SK-N-MC (cell line): ENCODE data around the gene HHIPL2.

Source experiments
- EZH2 ChIP-seq: fragments of 200-600 bp; sonication (generic); IDR thresholded peaks from one replicate; pipeline ENCODE4 v1.6.1; 2017; ENCODE audit warnings: antibody characterized with exemption
- FOXP2 ChIP-seq: optimal IDR thresholded peaks from 2 replicates; pipeline ENCODE3; 2011; ENCODE audit warnings: mild to moderate bottlenecking, moderate library complexity; ENCODE audit not compliant: insufficient read depth; ENCODE audit errors: extremely low read length, control extremely low read depth
- POLR2AphosphoS5 ChIP-seq: IDR thresholded peaks from 2 replicates; pipeline ENCODE4 v1.6.1; 2012; ENCODE audit warnings: mild to moderate bottlenecking, low read depth, low read length, borderline replicate concordance

DNA sequence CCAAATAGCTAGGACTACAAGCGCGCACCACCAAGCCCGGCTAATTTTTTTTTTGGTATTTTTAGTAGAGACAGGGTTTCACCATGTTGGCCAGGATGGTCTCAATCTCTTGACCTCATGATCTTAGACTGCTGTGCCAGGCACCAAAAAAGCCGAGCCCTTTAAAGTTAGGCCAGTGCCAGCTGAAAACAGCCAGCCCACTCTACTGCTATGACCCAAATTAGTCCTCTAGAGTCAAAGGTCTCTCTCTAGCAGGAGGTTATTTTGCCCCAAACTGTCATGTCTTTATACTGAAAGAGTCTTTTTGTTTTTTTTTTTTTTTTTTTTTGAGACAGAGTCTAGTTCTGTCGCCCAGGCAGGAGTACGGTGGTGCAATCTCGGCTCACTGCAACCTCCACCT is 9.7 kb upstream of the HHIPL2 start:
- TF ChIP-seq EZH2 (no peak), POLR2AphosphoS5 (no peak), FOXP2 (no peak)
